ENCODE measurements around the gene VCAN.
"Not testable (repeated sequence)": the region's sequence is repeated elsewhere in the genome, so short reads cannot be mapped to it uniquely, and the experiment has no call there.

VCAN gene

DNA sequence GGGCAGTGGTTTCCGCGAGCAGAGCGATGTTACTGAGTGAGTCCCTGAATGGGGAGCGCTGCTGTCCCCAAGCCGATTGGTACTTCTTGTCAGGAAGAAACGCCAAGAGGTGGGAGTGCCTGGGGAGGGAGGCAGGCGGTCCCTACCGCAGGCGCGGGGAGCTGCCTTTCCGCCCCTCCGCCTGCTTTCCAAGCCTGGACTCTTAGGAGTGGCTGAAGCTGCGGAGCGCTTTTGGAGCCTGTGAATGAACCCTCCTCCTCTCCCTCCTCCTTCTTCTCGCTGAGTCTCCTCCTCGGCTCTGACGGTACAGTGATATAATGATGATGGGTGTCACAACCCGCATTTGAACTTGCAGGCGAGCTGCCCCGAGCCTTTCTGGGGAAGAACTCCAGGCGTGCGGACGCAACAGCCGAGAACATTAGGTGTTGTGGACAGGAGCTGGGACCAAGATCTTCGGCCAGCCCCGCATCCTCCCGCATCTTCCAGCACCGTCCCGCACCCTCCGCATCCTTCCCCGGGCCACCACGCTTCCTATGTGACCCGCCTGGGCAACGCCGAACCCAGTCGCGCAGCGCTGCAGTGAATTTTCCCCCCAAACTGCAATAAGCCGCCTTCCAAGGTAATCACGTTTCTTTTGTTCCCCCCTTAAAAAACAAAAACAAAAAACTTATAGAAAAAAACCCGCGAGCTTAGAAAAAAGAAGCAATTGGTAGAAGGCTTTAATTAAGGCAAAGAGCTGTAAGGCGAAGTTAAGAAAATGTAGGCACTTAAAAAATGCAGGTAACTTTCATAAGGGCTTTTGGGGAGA is at the start of gene VCAN:
Gene VCAN, plus strand, starts transcription at position 340 of the 808 bp plus-strand sequence. CDS start 11,775 bp downstream, outside the sequence.
- DNase-seq (ENCODE audit: extremely low read depth in 1 of 2, low read depth in 1 of 2) = no peak

DNA sequence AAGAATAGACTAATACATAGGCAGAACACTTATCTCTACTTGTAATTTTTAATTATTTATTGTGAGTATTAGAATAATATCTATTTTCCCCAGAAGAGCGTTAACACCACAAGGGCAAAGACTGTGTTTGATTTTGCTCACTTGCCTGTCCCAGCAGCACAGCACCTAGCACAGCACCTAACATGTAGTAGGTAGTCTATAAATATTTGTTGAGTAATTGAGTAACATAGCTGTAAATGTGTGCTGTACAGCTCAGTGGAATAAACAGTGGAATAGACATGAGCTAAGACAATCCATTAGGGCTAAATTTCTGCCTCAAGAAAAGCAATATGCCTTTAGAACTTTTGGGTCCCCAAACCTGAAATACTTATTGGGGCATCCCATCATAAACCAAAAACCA is 49.3 kb upstream of the VCAN start:
- no peak for DNase-seq (ENCODE audit: extremely low read depth in 1 of 2, low read depth in 1 of 2)

DNA sequence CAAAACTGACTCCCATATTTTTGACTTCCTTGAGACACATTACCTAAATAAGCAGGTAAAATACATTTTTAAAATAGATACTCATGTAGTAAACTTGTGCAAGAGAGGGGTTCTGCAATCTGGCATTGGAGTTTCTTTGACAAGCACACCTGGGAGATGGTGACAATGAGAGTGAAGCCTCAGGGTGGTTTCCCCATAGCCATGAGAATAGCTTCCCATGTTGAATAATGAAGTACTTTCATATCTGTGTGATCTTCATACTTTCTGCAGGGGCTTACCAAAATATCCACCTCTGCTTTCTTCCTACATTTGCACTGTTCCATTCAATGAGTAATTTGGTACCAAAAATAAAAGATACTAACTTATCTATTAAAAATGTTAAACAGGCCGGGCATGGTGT is 44.7 kb upstream of the VCAN start:
- no peak for DNase-seq (ENCODE audit: extremely low read depth in 1 of 2, low read depth in 1 of 2)

DNA sequence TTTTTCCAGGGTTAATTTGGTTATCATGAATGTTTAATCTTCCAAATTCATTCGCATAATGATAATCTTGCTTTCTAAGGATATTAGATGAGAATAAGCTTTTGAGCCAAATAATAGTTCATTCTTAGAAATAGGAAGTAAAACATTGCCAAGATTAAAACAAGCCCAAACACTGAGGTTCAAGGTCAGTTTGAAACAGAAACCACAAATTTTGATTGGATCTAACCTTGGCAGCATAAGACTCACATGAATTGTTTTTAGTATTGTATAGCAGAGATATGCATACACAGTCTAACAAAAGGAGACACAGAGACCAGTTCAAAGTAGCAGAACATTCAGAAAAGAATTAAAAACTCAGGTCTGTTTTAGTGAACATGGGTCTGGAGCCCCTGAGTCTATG is 43.4 kb upstream of the VCAN start:
- DNase-seq (ENCODE audit: extremely low read depth in 1 of 2, low read depth in 1 of 2) = no peak

DNA sequence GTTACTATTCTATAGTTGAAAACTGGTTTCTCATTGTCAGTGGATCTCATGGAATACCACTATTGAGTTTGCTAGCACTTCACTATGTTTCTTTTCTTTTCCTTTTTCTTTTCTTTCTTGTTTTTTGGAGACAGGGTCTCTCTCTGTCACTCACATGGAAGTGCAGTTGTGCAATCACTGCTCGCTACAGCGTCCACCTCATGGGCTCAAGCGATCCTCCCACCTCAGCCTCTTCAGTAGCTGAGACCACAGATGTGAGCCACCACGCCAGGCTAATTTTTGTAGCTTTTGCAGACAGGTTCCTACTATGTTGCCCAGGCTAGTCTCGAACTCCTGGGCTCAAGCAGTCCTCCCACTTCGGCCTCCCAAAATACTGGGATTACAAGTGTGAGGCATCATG is 42.7 kb upstream of the VCAN start:
- DNase-seq (ENCODE audit: extremely low read depth in 1 of 2, low read depth in 1 of 2) = no peak

DNA sequence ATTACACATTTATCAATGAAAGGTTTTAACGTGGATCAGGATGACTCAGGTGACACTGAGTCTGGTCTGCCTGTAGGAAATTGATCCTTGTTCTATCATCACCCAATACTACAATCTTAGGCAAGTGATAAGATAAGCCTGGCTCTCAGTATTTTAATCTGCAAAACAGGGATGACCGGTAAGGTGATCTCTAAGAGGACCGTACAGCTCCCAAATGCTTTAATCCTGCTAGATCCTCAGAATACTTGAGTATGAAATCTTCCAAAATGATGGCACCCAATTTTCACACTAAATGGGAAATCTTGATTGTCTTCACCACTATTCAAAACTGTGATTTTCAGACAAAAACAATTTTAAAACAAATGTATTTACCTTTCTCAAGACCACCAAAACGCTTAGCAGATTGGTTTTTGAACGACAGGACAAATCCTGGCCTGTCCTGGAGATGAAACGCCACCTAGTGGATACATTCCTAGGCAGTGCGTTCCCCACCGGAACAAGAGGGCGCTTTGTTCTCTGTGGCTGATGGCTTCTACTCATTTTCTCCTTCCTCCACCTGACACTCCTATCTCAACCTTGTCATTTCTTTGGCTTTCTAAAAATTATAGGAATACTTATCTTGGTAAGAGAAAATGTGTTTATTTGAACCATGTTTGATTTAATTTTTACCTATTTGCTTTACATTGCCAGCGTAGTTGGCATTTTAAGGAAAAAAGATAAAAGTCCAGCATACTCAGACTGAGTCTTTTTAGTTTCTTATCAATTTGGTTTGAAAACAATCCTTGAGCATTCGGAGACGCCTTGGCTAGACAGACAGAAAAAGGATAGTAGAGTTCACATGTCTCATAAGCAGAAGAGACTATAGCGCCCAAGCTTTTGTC is 41.2 kb upstream of the VCAN start:
- DNase-seq (ENCODE audit: extremely low read depth in 1 of 2, low read depth in 1 of 2) = no peak

DNA sequence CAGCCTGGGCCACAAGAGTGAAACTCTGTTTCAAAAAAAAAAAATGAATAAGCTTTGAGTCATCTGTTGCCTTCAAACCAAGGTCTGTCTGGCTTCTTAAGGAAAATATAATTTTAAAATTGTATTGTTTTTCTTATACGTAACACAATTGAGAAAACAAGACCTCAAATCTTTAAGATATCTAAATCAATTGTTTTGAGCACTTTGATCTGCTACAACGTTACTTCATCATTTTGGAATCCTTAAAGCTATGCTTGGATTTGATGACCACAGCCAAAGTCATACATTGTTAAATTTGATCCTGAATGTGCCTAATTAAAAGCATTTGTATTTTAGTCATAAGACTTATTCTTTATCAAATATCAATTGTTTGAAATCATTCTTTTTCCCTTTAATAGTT is 37.7 kb upstream of the VCAN start:
- no peak for DNase-seq (ENCODE audit: extremely low read depth in 1 of 2, low read depth in 1 of 2)

DNA sequence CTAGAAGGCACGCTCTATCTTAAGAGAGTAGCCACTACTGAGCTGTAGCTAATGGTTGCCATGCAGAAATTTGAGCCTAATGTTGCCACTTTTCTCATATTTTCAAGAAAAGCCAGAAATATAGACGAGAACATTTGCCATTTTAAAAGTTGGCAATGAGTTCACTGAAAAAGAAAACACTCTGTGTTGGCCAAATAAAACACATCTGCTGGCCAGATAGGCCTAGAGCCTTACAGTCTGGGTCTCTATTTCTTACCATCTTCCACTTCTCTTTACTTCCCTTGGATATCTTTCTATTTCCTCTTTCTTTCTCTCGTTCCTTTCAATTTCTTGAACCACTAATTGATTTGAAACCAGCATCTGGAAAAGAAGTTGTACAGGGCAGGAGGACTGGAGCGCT is 36.6 kb upstream of the VCAN start:
- no peak for DNase-seq (ENCODE audit: extremely low read depth in 1 of 2, low read depth in 1 of 2)

DNA sequence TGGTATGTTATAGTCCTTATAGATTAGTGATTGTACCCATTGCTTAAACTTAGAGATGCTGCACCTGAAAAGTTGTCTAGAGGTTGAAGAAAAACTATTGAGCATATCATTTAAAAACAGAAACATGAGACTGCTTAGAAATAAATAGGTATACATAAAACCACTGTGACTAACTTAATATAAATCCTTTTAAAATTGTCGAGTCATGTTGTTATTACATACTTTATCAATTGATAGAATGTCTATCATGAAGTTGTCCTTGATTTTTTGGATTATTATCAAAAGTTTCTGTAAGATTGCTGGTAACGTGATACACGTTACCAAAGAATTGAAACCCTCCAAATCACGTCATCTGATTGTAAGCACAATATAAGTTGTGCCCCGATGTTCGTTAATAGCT is 35.3 kb upstream of the VCAN start:
- DNase-seq (ENCODE audit: extremely low read depth in 1 of 2, low read depth in 1 of 2) = no peak

DNA sequence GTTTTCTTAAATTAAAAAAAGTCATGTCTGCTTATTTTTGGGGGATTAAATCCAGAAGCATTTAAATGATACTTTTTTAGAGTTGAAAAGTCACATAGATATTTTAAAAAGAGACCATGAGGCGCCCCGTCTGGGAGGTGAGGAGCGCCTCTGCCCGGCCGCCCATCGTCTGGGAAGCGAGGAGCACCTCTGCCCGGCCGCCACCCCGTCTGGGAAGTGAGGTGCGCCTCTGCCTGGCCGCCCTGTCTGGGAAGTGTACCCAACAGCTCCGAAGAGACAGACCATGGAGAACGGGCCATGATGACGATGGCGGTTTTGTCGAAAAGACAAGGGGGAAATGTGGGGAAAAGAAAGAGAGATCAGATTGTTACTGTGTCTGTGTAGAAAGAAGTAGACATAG is 33.8 kb upstream of the VCAN start:
- DNase-seq (ENCODE audit: extremely low read depth in 1 of 2, low read depth in 1 of 2) = not testable (repeated sequence)

DNA sequence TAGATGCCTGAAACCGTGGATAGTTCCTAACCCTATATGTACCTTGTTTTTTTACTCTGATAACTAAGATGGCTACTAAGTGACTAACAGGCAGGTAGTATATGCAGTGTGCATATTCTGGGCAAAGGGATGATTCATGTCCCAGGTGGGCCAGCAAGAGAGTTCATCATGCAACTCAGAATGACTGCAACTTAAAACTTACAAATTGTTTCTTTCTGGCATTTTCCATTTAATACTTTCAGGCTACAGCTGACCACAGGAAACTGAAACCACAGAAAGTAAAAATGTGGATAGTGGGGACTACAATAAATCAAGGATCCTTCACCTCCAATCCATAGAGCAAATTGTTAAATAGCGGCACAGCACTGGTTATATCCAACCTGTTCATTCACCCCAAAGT is 30.7 kb upstream of the VCAN start:
- no peak for DNase-seq (ENCODE audit: extremely low read depth in 1 of 2, low read depth in 1 of 2)

DNA sequence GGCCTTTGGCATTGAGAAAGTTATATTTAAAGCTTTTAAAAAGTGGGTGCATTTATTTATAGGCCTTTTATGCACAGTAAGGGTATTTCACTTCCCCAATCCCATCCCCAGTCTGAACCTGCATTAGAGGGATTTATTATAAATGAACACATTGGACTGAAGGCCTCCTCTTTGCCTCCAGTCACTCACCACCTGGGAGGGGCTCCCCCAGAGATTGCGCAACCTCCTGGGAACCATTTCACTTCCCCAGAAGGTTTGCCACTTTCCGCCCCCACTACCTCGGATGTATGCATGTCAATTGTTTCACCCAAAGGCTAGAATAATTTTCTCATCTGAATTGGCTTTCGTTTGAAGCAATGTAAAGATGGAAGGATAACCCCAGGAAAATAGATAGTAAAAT is 29.8 kb upstream of the VCAN start:
- DNase-seq (ENCODE audit: extremely low read depth in 1 of 2, low read depth in 1 of 2) = no peak

DNA sequence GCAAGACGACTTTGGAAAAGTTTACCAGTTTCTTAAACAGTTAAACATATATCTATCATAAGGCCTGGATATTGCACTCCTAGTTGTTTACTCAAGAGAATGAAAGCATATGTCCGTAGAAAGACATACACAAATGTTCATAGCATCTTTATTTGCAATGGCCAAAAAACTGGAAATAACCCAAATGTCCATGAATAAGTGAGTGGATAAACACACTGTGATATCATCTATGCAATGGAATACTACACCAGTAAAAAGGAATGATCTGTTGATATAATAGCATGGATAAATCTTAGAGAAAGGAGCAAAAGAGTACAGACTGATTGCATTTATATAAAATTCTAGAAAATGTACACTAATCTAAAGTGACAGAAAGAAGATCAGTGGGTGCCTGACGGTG is 28.0 kb upstream of the VCAN start:
- DNase-seq (ENCODE audit: extremely low read depth in 1 of 2, low read depth in 1 of 2) = no peak

DNA sequence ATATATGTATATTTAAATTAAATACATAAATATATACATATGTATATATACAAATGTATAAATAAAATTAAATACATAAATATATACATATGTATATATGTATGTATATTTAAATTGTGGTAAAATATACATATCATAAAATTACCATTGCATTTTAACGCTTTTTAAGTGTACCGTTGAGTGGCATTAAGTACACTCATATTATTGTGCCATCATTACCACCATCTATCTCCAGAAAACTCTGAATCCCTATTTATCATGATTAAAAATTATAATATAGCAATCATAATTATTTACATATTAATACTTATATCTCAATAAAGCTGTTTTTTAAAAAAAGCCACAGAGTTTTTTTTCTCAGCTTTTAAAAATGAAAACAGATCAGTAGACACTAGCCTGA is 27.1 kb upstream of the VCAN start:
- DNase-seq (ENCODE audit: extremely low read depth in 1 of 2, low read depth in 1 of 2) = no peak

DNA sequence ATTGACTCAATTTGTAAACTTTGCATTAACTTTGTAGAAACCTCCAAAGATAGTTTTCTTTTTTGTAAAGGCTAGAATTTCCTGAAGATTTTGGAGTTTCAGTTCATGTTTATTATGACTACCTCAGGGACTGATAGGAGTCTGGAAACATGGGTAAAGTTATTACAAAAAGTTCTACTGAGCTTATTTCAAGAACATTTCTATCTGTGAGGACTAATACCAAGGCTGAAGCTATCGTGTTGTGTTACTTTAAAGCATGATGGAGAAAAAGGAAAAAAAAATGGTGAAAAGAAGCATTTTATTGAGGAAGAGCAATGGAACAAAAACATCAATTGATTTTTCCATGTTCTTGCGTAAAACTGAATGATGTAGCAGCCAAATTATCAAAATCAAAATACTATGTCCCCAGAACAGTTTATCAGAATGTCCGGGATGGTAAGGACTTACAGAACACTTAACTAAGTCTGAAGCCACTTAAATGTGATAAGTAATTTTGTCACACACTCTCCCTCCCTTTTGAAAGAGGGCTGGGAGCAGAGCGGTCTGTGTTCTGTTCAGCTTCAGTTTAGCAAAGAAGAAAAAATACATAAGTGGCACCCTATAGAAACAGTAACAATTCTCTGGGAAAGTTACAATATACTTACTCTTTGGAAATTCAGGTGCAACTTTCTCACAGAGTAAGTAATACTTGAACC is 25.1 kb upstream of the VCAN start:
- no peak for DNase-seq (ENCODE audit: extremely low read depth in 1 of 2, low read depth in 1 of 2)

DNA sequence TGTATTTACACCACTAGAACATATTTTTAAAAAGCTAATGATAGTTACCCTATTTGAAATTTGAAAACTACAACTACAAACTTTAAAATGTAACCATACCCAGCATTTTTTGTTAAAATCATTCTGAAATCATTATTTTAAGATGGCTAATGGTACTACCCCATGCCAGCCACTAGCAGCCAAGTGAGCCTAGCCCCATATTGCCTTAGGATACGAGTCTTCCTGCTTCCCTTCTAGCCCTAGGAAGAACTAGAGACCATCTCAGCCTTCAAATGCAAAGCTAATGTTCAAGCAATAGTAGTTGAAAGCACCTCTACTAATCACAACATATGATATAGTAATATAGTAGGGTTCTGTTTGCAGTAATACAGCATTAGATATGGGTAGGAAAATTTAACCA is 24.0 kb upstream of the VCAN start:
- DNase-seq (ENCODE audit: extremely low read depth in 1 of 2, low read depth in 1 of 2) = no peak

DNA sequence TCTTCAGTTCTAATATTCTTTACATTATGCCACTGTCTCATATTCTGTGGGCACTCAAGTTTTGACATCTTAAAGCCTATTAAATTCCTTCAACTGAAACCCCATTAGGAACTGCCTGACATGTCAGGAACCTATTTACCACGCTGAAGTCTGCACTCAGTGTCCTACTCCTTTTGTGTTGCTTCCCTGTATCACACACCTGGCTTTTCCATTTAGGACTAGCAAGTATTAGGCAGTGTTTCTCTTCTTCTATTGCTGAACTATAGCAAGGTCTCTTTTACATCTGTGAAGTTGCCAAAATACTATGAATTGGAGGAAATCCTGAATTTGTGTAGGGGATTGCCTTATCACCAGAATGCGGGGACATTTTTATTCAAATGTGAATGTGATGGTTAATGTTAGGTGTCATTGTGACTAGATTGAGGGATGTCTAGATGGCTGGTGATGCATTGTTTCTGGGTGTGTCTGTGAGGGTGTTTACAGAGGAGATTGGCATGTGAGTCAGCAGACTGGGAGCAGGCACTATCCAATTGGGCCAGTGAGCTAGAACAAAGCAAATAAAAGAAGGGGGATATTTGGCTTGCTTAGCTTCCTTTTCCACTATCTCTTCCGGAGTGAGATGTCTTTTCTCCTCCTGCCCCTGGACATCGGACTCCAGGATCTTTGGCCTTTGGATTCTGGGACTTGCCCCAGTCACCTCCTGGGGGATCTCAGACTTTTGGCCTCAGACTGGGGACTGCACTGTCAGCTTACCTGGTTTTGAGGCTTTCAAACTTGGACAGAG is 21.2 kb upstream of the VCAN start:
- no peak for DNase-seq (ENCODE audit: extremely low read depth in 1 of 2, low read depth in 1 of 2)

DNA sequence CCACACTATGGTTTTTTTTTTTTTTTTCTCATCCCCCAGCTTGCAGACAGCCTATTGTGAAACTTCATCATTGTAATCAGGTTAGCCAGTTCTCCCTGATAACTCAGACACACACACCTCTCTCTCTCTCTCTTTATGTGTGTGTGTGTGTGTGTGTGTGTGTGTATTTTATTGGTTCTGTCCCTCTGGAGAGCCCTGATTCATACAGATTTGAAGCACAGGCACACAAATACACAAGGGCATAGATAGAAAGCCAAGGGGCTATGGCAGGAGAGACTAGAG is 20.6 kb upstream of the VCAN start:
- DNase-seq (ENCODE audit: extremely low read depth in 1 of 2, low read depth in 1 of 2) = no peak

DNA sequence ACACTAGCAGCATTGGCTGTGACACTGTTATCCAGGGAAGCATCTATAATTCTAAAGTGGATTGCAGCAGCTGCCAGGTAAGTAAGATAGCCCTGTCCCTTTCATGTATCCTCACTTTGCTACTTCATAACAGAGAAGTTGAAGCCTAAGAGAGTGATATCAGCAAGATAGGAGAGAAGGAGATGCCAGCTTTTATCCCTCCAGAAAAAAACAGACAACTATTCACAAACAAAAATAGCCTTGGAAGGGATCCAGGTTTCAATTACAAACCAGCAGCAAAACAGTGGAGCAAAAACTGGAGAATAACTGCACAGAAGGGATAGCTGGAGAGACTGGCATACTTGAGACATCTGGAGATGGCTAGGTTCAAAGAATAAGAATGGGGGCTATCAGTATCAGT is 19.6 kb upstream of the VCAN start:
- no peak for DNase-seq (ENCODE audit: extremely low read depth in 1 of 2, low read depth in 1 of 2)

DNA sequence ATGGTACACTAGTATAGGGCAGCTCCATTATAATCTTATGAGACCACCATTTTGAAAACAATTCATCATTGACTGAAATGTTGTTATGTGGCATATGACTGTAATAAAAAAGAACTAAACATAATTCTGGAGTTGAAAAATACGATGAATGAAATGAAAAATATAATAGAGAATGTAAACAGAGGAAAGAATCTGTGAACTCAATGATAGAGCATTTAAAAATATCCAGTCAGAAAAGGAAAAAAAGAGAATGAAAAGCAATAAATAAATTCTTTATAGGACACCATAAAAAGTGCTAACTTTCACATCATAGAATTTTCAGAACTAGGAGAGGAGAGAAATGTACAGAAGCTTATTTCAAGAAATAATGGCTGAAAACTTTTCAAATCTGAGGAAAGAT is 17.6 kb upstream of the VCAN start:
- DNase-seq (ENCODE audit: extremely low read depth in 1 of 2, low read depth in 1 of 2) = no peak

DNA sequence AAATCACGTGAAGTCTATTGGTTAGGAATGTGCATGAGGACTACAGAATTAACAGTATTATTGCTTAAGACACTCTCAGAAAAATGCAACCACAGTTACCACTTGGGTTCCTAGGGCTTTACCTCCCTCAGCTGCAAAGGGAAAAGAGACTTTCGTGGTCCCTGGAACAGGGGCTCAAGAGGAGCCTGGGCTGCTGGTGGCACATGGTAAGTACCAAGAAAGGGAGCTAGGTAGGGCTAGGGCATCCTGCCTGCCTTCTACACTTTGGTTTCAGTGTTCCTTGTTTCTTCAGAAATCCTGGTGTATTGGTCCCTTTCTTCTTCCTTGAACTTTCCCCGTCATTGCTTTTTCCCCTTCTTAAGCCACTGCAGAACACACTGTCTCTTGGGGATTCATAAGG is 7.3 kb upstream of the VCAN start:
- no peak for DNase-seq (ENCODE audit: extremely low read depth in 1 of 2, low read depth in 1 of 2)
